ENCODE results near the gene THSD4. TPM values are rescaled to one million over a fixed set of nuclear protein-coding genes. Genes with fewer than 3 reads are reported as not detected.

Gene THSD4
- total and polyA plus RNA-seq, 7 donors = 1.4 to 7.8 (median 2.2) TPM

- intact Hi-C loops (cut with DNase I) = no loop called here
- WGBS, 2 donors = 66 to 86% methylated on average over 3 of the region's 3 CpGs
- Histone ChIP-seq H3K27ac (no peak overlapping the region), H3K4me1 (no peaks in the 10 kb centered on the region), H3K9me3 (no peaks in the 10 kb centered on the region), H3K4me3 (no peak overlapping the region), H3K36me3 (no peaks in the 10 kb centered on the region), H3K27me3 (no peaks in the 10 kb centered on the region)
- no peak for DNase-seq
- TF ChIP-seq CTCF (IDR thresholded peaks at IDR 0.05) (no peak), EP300 (IDR thresholded peaks at IDR 0.05) (no peak), POLR2A (IDR thresholded peaks at IDR 0.05) (no peak), POLR2AphosphoS5 (IDR thresholded peaks at IDR 0.05) (no peak)
These were observed 204.7 kb downstream of the THSD4 start for GRCh38 chr15:71319935-71320334.

GRCh38 chr15:71323082-71323481 lies 207.8 kb downstream of the THSD4 start:
- no peak for DNase-seq
- TF ChIP-seq CTCF (IDR thresholded peaks at IDR 0.05) (no peak), EP300 (IDR thresholded peaks at IDR 0.05) (no peak), POLR2AphosphoS5 (IDR thresholded peaks at IDR 0.05) (no peak), POLR2A (IDR thresholded peaks at IDR 0.05) (no peak)
- Histone ChIP-seq H3K27ac (no peak overlapping the region), H3K9me3 (no peaks in the 10 kb centered on the region), H3K27me3 (no peaks in the 10 kb centered on the region), H3K36me3 (no peaks in the 10 kb centered on the region), H3K4me3 (no peak overlapping the region), H3K4me1 (peaks cover 0 to under 1% (median under 1%) of the 10 kb centered on the region in 4 donors)
- intact Hi-C loops (cut with DNase I) = no loop called here
- 84 to 91% methylated on average over 4 of the region's 4 CpGs for WGBS, 2 donors

GRCh38 chr15:71323584-71323983 lies 208.3 kb downstream of the THSD4 start:
- H3K27me3 ChIP-seq = no peaks in the 10 kb centered on the region
- 53 to 63% methylated on average over 2 of the region's 2 CpGs for WGBS, 2 donors
- peaks cover 0 to 6% (median 3%) of the 10 kb centered on the region in 4 donors for H3K4me1 ChIP-seq
- no peak overlapping the region for H3K4me3 ChIP-seq
- DNase-seq = no peak
- no peaks in the 10 kb centered on the region for H3K36me3 ChIP-seq
- intact Hi-C loops (cut with DNase I) = no loop called here
- no peak overlapping the region for H3K27ac ChIP-seq
- H3K9me3 ChIP-seq = no peaks in the 10 kb centered on the region
- TF ChIP-seq POLR2A (IDR thresholded peaks at IDR 0.05) (no peak), EP300 (IDR thresholded peaks at IDR 0.05) (no peak), POLR2AphosphoS5 (IDR thresholded peaks at IDR 0.05) (no peak), CTCF (IDR thresholded peaks at IDR 0.05) (no peak)

- H3K4me1 ChIP-seq = peaks cover 0 to 22% (median 15%) of the 10 kb centered on the region in 4 donors
- intact Hi-C loops (cut with DNase I) = no loop called here
- no peaks in the 10 kb centered on the region for H3K9me3 ChIP-seq
- no peaks in the 10 kb centered on the region for H3K27me3 ChIP-seq
- H3K4me3 ChIP-seq = no peak overlapping the region
- DNase-seq = no peak
- H3K36me3 ChIP-seq = no peaks in the 10 kb centered on the region
- no peak for TF ChIP-seq POLR2AphosphoS5 (IDR thresholded peaks at IDR 0.05)
- TF ChIP-seq POLR2A (IDR thresholded peaks at IDR 0.05) = no peak
- TF ChIP-seq CTCF (IDR thresholded peaks at IDR 0.05) = no peak
- no peak for TF ChIP-seq EP300 (IDR thresholded peaks at IDR 0.05)
- WGBS, 2 donors = 28 to 63% methylated on average over 1 of the region's 1 CpG
- H3K27ac ChIP-seq = no peak overlapping the region
These were observed 210.2 kb downstream of the THSD4 start for GRCh38 chr15:71325481-71325880.

GRCh38 chr15:71328453-71328852 lies 213.2 kb downstream of the THSD4 start:
- Histone ChIP-seq H3K36me3 (no peaks in the 10 kb centered on the region), H3K9me3 (no peaks in the 10 kb centered on the region), H3K4me3 (no peak overlapping the region), H3K4me1 (peaks cover 0 to 22% (median 15%) of the 10 kb centered on the region in 4 donors), H3K27ac (peak overlapping the region; percentile 44 to 84 (median 58)), H3K27me3 (no peaks in the 10 kb centered on the region)
- intact Hi-C loops (cut with DNase I) = no loop called here
- no peak for TF ChIP-seq EP300 (IDR thresholded peaks at IDR 0.05)
- TF ChIP-seq CTCF (IDR thresholded peaks at IDR 0.05) = no peak
- TF ChIP-seq POLR2AphosphoS5 (IDR thresholded peaks at IDR 0.05) = no peak
- TF ChIP-seq POLR2A (IDR thresholded peaks at IDR 0.05) = no peak
- DNase-seq = no peak
- 14 to 55% methylated on average over 3 of the region's 3 CpGs for WGBS, 2 donors

Measured in sigmoid colon (tissue), 7 donors.